ENCODE results near the gene EGFL7. TPM values are rescaled to one million over a fixed set of nuclear protein-coding genes. Genes with fewer than 3 reads are reported as not detected.

The EGFL7 gene
- total RNA-seq, 4 donors from 2014 or later = 38.4 to 143 (median 81.6) TPM

DNA sequence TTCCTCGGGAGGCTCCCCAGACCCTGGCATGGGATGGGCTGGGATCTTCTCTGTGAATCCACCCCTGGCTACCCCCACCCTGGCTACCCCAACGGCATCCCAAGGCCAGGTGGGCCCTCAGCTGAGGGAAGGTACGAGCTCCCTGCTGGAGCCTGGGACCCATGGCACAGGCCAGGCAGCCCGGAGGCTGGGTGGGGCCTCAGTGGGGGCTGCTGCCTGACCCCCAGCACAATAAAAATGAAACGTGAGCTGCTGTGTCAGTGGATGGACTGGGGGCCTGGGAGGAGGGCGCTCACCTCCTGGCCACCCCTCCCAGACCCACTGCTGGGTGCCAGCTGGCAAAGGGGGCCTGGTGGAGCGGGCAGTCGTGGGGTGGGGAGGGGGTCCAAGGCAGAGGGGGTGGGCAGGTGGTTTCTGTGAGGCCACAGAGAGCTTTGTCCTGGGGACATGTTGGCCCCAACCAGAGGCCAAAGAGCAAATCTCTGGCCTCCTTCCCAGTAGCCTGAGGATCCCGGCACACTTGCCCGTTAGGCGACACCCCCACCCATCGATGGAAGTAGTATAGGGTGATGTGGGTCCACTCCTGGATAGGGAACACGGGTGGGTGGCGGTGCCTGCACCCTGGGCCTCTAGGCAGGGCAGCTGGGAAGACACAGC, 9.8 kb downstream of the EGFL7 start:
- Histone ChIP-seq H3K9me3 (no peaks in the 10 kb centered on the region), H3K27ac (no peak overlapping the region), H3K4me1 (peaks cover 0 to 5% of the 10 kb centered on the region in 2 donors), H3K36me3 (peaks cover 8 to 9% of the 10 kb centered on the region in 2 donors), H3K27me3 (no peaks in the 10 kb centered on the region), H3K4me3 (replicated peaks in 1 of 3) (no peak overlapping the region)
- 20 to 81% methylated on average over 1 to 11 of the region's 14 CpGs for WGBS, 2 donors
- intact Hi-C loops (cut with DNase I) = no loop called here
- no peak for TF ChIP-seq CTCF (IDR thresholded peaks at IDR 0.05)
- TF ChIP-seq POLR2A (IDR thresholded peaks at IDR 0.05) = no peak
- DNase-seq = no peak

DNA sequence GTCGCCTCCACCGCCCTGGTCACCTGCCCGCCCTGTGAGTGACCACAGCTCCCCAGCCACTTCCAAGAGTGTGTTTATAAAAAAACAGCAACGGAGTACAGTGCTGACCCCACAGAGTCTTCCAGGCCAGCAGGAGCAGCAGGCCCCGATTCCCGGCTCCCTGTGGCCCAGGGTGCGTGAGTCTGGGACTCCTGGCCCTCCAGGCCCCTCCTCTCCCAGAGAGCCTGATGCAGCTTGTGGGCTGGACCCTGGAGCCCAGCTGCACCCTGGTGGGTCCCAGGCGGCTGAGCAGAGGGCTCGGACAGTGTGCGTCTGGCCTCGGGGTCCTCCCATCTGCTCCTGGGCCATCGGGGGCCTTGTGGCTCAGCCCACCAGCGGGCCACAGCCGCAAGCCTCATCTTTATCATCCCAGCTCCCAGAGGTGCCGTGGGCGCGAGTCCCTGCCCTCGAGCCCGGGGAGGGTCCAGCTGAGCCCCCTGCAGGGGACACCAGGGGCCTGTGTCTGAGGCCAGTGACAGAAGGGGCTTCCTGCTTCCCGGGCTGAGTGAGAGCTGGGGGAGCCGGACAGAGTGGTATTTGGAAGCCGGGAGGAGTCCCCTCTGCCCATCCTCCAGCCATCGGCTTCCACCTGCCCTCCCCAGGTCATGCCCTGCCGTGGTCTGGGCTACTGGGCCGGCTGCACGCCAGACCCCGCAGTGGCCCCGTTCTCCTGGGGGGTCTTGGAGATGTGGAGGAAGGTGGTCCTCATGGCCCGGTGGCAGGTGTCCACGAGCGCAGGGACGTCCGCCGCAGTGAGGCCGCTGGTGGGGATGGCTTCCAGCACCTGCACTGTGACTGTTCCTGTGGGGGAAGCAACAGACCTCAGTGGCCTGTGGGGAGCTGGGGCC, 10.6 kb downstream of the EGFL7 start:
- Histone ChIP-seq H3K9me3 (no peaks in the 10 kb centered on the region), H3K27me3 (no peaks in the 10 kb centered on the region), H3K36me3 (peaks cover 8 to 9% of the 10 kb centered on the region in 2 donors), H3K4me1 (peaks cover 0 to 5% of the 10 kb centered on the region in 2 donors), H3K4me3 (replicated peaks in 1 of 3) (no peak overlapping the region), H3K27ac (no peak overlapping the region)
- no peak for DNase-seq
- intact Hi-C loops (cut with DNase I) = no loop called here
- TF ChIP-seq CTCF (IDR thresholded peaks at IDR 0.05) = no peak
- TF ChIP-seq POLR2A (IDR thresholded peaks at IDR 0.05) = no peak
- 76% methylated on average over 19 of the region's 35 CpGs; no CpG with 5 or more reads in 1 of the 2 donors for WGBS, 2 donors

GRCh38 chr9:136673975-136674785, 11.5 kb downstream of the EGFL7 start:
- no peak for TF ChIP-seq CTCF (IDR thresholded peaks at IDR 0.05)
- no peak for TF ChIP-seq POLR2A (IDR thresholded peaks at IDR 0.05)
- Histone ChIP-seq H3K27me3 (no peaks in the 10 kb centered on the region), H3K9me3 (no peaks in the 10 kb centered on the region), H3K36me3 (peaks cover 8 to 9% of the 10 kb centered on the region in 2 donors), H3K4me1 (peaks cover 0 to 5% of the 10 kb centered on the region in 2 donors), H3K27ac (no peak overlapping the region), H3K4me3 (replicated peaks in 1 of 3) (no peak overlapping the region)
- 70 to 93% methylated on average over 12 to 26 of the region's 26 CpGs for WGBS, 2 donors
- DNase-seq = no peak
- intact Hi-C loops (cut with DNase I) = no loop called here

- no peak overlapping the region for H3K27ac ChIP-seq
- H3K36me3 ChIP-seq = peaks cover 8 to 9% of the 10 kb centered on the region in 2 donors
- H3K4me3 ChIP-seq (replicated peaks in 1 of 3) = no peak overlapping the region
- 75 to 82% methylated on average over 9 to 10 of the region's 11 CpGs for WGBS, 2 donors
- no peaks in the 10 kb centered on the region for H3K27me3 ChIP-seq
- peaks cover 0 to 7% of the 10 kb centered on the region in 2 donors for H3K4me1 ChIP-seq
- no peak for TF ChIP-seq CTCF (IDR thresholded peaks at IDR 0.05)
- no peak for DNase-seq
- intact Hi-C loops (cut with DNase I) = no loop called here
- H3K9me3 ChIP-seq = no peaks in the 10 kb centered on the region
Observed at GRCh38 chr9:136674786-136675349, 12.2 kb downstream of the EGFL7 start.
